Duodenal mucosa (tissue), 2 donors: ENCODE measurements around the gene HTRA1.

Source experiments
- H3K27ac ChIP-seq: one replicate; pipeline ENCODE4 v1.7.0; 2013; ENCODE audit warnings: low read depth, low read length
- H3K27me3 ChIP-seq, 2 donors: one replicate each; pipeline ENCODE4 v1.7.0; 2013; ENCODE audit warnings: low read length in 2 of 2, control low read depth in 1 of 2; ENCODE audit not compliant: insufficient read depth in 2 of 2, control insufficient read depth in 1 of 2
- H3K36me3 ChIP-seq, 2 donors: one replicate each; pipeline ENCODE4 v1.7.0; 2013; ENCODE audit warnings: low read length in 2 of 2, control low read depth in 1 of 2; ENCODE audit not compliant: insufficient read depth in 2 of 2, control insufficient read depth in 1 of 2
- H3K4me1 ChIP-seq, 2 donors: one replicate each; pipeline ENCODE4 v1.7.0; 2013; ENCODE audit warnings: low read length in 2 of 2, control low read depth in 1 of 2; ENCODE audit not compliant: insufficient read depth in 2 of 2, control insufficient read depth in 1 of 2
- H3K4me3 ChIP-seq, 2 donors: one replicate each; pipeline ENCODE4 v1.7.0; 2013; ENCODE audit warnings: low read length in 2 of 2, low read depth in 1 of 2
- H3K9ac ChIP-seq, 2 donors: one replicate each; pipeline ENCODE4 v1.7.0; 2013; ENCODE audit warnings: low read length in 2 of 2, low read depth in 1 of 2
- H3K9me3 ChIP-seq, 2 donors: one replicate each; pipeline ENCODE4 v1.7.0; 2013; ENCODE audit warnings: low read length in 2 of 2, control low read depth in 1 of 2; ENCODE audit not compliant: control insufficient read depth in 1 of 2

Gene HTRA1

GRCh38 chr10:122471531-122472177, 10.3 kb downstream of the HTRA1 start:
- Histone ChIP-seq H3K9me3 (no peaks in the 10 kb centered on the region), H3K4me1 (peaks cover 10 to 15% of the 10 kb centered on the region in 2 donors), H3K9ac (no peak overlapping the region), H3K4me3 (no peak overlapping the region), H3K27me3 (no peaks in the 10 kb centered on the region), H3K36me3 (no peaks in the 10 kb centered on the region), H3K27ac (no peak overlapping the region)

GRCh38 chr10:122473116-122473515, 11.8 kb downstream of the HTRA1 start:
- H3K9me3 ChIP-seq: no peaks in the 10 kb centered on the region
- no peaks in the 10 kb centered on the region for H3K27me3 ChIP-seq
- no peaks in the 10 kb centered on the region for H3K36me3 ChIP-seq
- no peak overlapping the region for H3K4me3 ChIP-seq
- peaks cover 10 to 15% of the 10 kb centered on the region in 2 donors for H3K4me1 ChIP-seq
- H3K9ac ChIP-seq: no peak overlapping the region
- no peak overlapping the region for H3K27ac ChIP-seq

GRCh38 chr10:122474131-122474818, 12.9 kb downstream of the HTRA1 start:
- Histone ChIP-seq H3K27me3 (no peaks in the 10 kb centered on the region), H3K9me3 (no peaks in the 10 kb centered on the region), H3K36me3 (no peaks in the 10 kb centered on the region), H3K27ac (no peak overlapping the region), H3K4me1 (peaks cover 9 to 10% of the 10 kb centered on the region in 2 donors), H3K4me3 (no peak overlapping the region), H3K9ac (no peak overlapping the region)

- Histone ChIP-seq H3K36me3 (no peaks in the 10 kb centered on the region), H3K27ac (no peak overlapping the region), H3K27me3 (no peaks in the 10 kb centered on the region), H3K9ac (no peak overlapping the region), H3K9me3 (no peaks in the 10 kb centered on the region), H3K4me3 (no peak overlapping the region), H3K4me1 (peaks cover 9 to 10% of the 10 kb centered on the region in 2 donors)
Observed at GRCh38 chr10:122475100-122475499, 13.7 kb downstream of the HTRA1 start.

- no peaks in the 10 kb centered on the region for H3K36me3 ChIP-seq
- peaks cover 9 to 10% of the 10 kb centered on the region in 2 donors for H3K4me1 ChIP-seq
- no peaks in the 10 kb centered on the region for H3K27me3 ChIP-seq
- H3K9me3 ChIP-seq: no peaks in the 10 kb centered on the region
- H3K27ac ChIP-seq: no peak overlapping the region
- H3K4me3 ChIP-seq: no peak overlapping the region
- no peak overlapping the region for H3K9ac ChIP-seq
Observed at GRCh38 chr10:122475591-122476332, 14.4 kb downstream of the HTRA1 start.

- no peak overlapping the region for H3K9ac ChIP-seq
- H3K27me3 ChIP-seq: no peaks in the 10 kb centered on the region
- H3K4me3 ChIP-seq: no peak overlapping the region
- no peak overlapping the region for H3K27ac ChIP-seq
- H3K4me1 ChIP-seq: peaks cover 9 to 10% of the 10 kb centered on the region in 2 donors
- H3K36me3 ChIP-seq: no peaks in the 10 kb centered on the region
- H3K9me3 ChIP-seq: no peaks in the 10 kb centered on the region
Observed at GRCh38 chr10:122476333-122476695, 15.0 kb downstream of the HTRA1 start.

GRCh38 chr10:122477436-122477835, 16.1 kb downstream of the HTRA1 start:
- Histone ChIP-seq H3K27me3 (no peaks in the 10 kb centered on the region), H3K4me3 (no peak overlapping the region), H3K9me3 (no peaks in the 10 kb centered on the region), H3K27ac (no peak overlapping the region), H3K36me3 (no peaks in the 10 kb centered on the region), H3K9ac (no peak overlapping the region), H3K4me1 (peaks cover 9 to 10% of the 10 kb centered on the region in 2 donors)

GRCh38 chr10:122478971-122479370, 17.6 kb downstream of the HTRA1 start:
- H3K4me3 ChIP-seq: no peak overlapping the region
- H3K4me1 ChIP-seq: peaks cover 9 to 10% of the 10 kb centered on the region in 2 donors
- H3K36me3 ChIP-seq: no peaks in the 10 kb centered on the region
- H3K27me3 ChIP-seq: no peaks in the 10 kb centered on the region
- H3K9me3 ChIP-seq: no peaks in the 10 kb centered on the region
- no peak overlapping the region for H3K9ac ChIP-seq
- H3K27ac ChIP-seq: no peak overlapping the region

- no peak overlapping the region for H3K4me3 ChIP-seq
- no peaks in the 10 kb centered on the region for H3K9me3 ChIP-seq
- H3K27ac ChIP-seq: no peak overlapping the region
- no peaks in the 10 kb centered on the region for H3K36me3 ChIP-seq
- no peak overlapping the region for H3K9ac ChIP-seq
- peaks cover 3 to 5% of the 10 kb centered on the region in 2 donors for H3K4me1 ChIP-seq
- H3K27me3 ChIP-seq: no peaks in the 10 kb centered on the region
Observed at GRCh38 chr10:122480146-122480833, 18.9 kb downstream of the HTRA1 start.
